K562 (cell line): ENCODE measurements around the gene BEST2. TPM values are rescaled to one million over a fixed set of nuclear protein-coding genes. Genes with fewer than 3 reads are reported as not detected.

Experiments used
- ARID2 ChIP-seq: fragments of 450-650 bp; IDR thresholded peaks from 2 replicates; pipeline ENCODE4 v1.6.1; 2017; ENCODE audit warnings: antibody characterized with exemption, mild to moderate bottlenecking
- CHD1 ChIP-seq: fragments of 200-600 bp; sonication (generic); IDR thresholded peaks from one replicate; pipeline ENCODE4 v1.6.1; 2012; ENCODE audit warnings: mild to moderate bottlenecking, moderate library complexity, low read length, inconsistent platforms
- EGR1 ChIP-seq: fragments of 450-650 bp; conservative IDR thresholded peaks from 2 replicates; pipeline ENCODE4 v1.6.1; 2017; ENCODE audit warnings: mild to moderate bottlenecking
- FOXP1 ChIP-seq: sonication (generic); formaldehyde crosslinking; IDR thresholded peaks from 2 replicates; pipeline ENCODE4 v1.8.0; 2022; ENCODE audit warnings: mild to moderate bottlenecking, missing genetic modification reagents
- HDAC1 ChIP-seq, 2 experiments: fragments of 450-650 bp; IDR thresholded peaks; 2 replicates each; pipeline ENCODE4 v1.6.1; 2016 to 2017; ENCODE audit warnings: inconsistent platforms in 1 of 2, mild to moderate bottlenecking in 1 of 2, moderate library complexity in 1 of 2
- JUND ChIP-seq, 2 experiments: IDR thresholded peaks; 2 replicates in 1 of 2; 3 replicates in 1 of 2; pipeline ENCODE4 v1.6.1; 2011; ENCODE audit warnings: borderline replicate concordance in 2 of 2, low read depth in 2 of 2, low read length in 2 of 2, improper control_type of control experiment in 1 of 2, missing biosample characterization in 1 of 2, missing genetic modification characterization in 1 of 2, missing genetic modification reagents in 1 of 2
- KDM5B ChIP-seq: fragments of 200-600 bp; sonication (generic); IDR thresholded peaks from 2 replicates; pipeline ENCODE4 v1.6.1; 2012; ENCODE audit warnings: low read depth, mild to moderate bottlenecking, moderate library complexity, low read length, control low read depth, inconsistent platforms; ENCODE audit not compliant: insufficient replicate concordance
- KLF16 ChIP-seq: IDR thresholded peaks from 2 replicates; pipeline ENCODE4 v1.6.1; 2016; ENCODE audit warnings: antibody characterized with exemption
- MEF2D ChIP-seq: conservative IDR thresholded peaks from 2 replicates; pipeline ENCODE4 v1.6.1; 2016; ENCODE audit warnings: low read depth, missing genetic modification characterization, missing compliant biosample characterization
- MYNN ChIP-seq, 2 experiments: sonication (generic); formaldehyde crosslinking in 1 of 2; IDR thresholded peaks; 2 replicates each; pipeline versions ENCODE4 v1.5.0 to v1.6.1; 2016 to 2020; ENCODE audit warnings: antibody characterized with exemption in 1 of 2, missing genetic modification reagents in 1 of 2
- POLR3A ChIP-seq: IDR thresholded peaks from 2 replicates; pipeline ENCODE4 v1.6.1; 2011; ENCODE audit warnings: borderline replicate concordance, mild to moderate bottlenecking, moderate library complexity; ENCODE audit not compliant: insufficient read length, insufficient read depth; ENCODE audit errors: extremely low read depth
- PPARD ChIP-seq: fragments of 250-450 bp; sonication (Bioruptor Pico); IDR thresholded peaks from 2 replicates; pipeline ENCODE4 v1.8.0; 2022; ENCODE audit warnings: inconsistent platforms, mild to moderate bottlenecking, moderate library complexity
- SAFB ChIP-seq: fragments of 200-400 bp; formaldehyde crosslinking; IDR thresholded peaks from 2 replicates; pipeline ENCODE4 v1.6.1; 2017; ENCODE audit warnings: low read depth, low read length, borderline replicate concordance
- SIX5 ChIP-seq, 2 experiments: IDR thresholded peaks; 2 replicates each; pipeline ENCODE4 v1.6.1; 2011; ENCODE audit warnings: low read length in 2 of 2, borderline replicate concordance in 1 of 2, low read depth in 1 of 2, mild to moderate bottlenecking in 1 of 2, moderate library complexity in 1 of 2; ENCODE audit not compliant: insufficient read depth in 1 of 2
- SMARCE1 ChIP-seq: fragments of 450-650 bp; IDR thresholded peaks from 2 replicates; pipeline ENCODE4 v1.7.1; 2016; ENCODE audit warnings: mild to moderate bottlenecking
- TAF1 ChIP-seq: IDR thresholded peaks from 2 replicates; pipeline ENCODE4 v1.6.1; 2011; ENCODE audit warnings: mild to moderate bottlenecking, low read length, moderate library complexity; ENCODE audit not compliant: insufficient read depth, control insufficient read depth, severe bottlenecking; ENCODE audit errors: extremely low read depth
- TARDBP ChIP-seq: fragments of 450-650 bp; IDR thresholded peaks from 2 replicates; pipeline ENCODE4 v1.6.1; 2016
- XRCC4 ChIP-seq: IDR thresholded peaks from one replicate; pipeline ENCODE4 v1.6.1; 2011; ENCODE audit not compliant: insufficient read depth, insufficient read length; ENCODE audit errors: extremely low read depth
- ZBTB7A ChIP-seq: IDR thresholded peaks from 2 replicates; pipeline ENCODE4 v1.6.1; 2011; ENCODE audit warnings: low read depth, mild to moderate bottlenecking, low read length, moderate library complexity, borderline replicate concordance; ENCODE audit not compliant: control insufficient read depth
- ZNF282 ChIP-seq: sonication (generic); formaldehyde crosslinking; IDR thresholded peaks from 2 replicates; pipeline ENCODE4 v1.8.1; 2023; ENCODE audit warnings: missing genetic modification reagents
- ZNF408 ChIP-seq: fragments of 250-450 bp; sonication (Bioruptor Pico); IDR thresholded peaks from 2 replicates; pipeline ENCODE4 v1.4.0; 2020; ENCODE audit warnings: low read depth, mild to moderate bottlenecking, moderate library complexity
- polyA plus RNA-seq, 8 experiments: library from polyadenylated mRNA; depleted of rRNA in 4 of 8; stranded (reverse) in 5 of 8; unstranded in 3 of 8; fragments of >200 nt; fragmentation: Nextera tagmentation in 2 of 8; fragmentation: Illumina TruSeq in 1 of 8; extraction: Ambion mirVana in 2 of 8; extraction: Trizol in 1 of 8; gene quantifications; 2 replicates each; pipeline versions ENCODE4 v1.2.1 to v1.2.3, GENCODE V29; 2011 to 2014; ENCODE audit warnings: inconsistent platforms in 1 of 8, missing spikeins in 1 of 8
- total RNA-seq, 7 experiments: library from RNA; depleted of rRNA in 6 of 7; stranded (reverse); fragments of >200 nt in 6 of 7; fragmentation: Illumina TruSeq in 2 of 7; extraction: Trizol in 2 of 7; gene quantifications; 2 replicates each; pipeline versions ENCODE4 v1.2.1 to v1.2.3, GENCODE V29; 2011 to 2021; ENCODE audit warnings: low replicate concordance in 1 of 7
- TF ChIP-seq, protein P1 (sequence below): fragments of 450-650 bp; conservative IDR thresholded peaks from 2 replicates; pipeline ENCODE4 v1.6.1; 2016; ENCODE audit warnings: missing genetic modification characterization, low read depth, mild to moderate bottlenecking, control low read depth, missing compliant biosample characterization

The BEST2 gene
- total and polyA plus RNA-seq, 9 of the 15 experiments (the other 6 are each of a cell fraction or from before 2014, with no cell fraction given): not detected

DNA sequence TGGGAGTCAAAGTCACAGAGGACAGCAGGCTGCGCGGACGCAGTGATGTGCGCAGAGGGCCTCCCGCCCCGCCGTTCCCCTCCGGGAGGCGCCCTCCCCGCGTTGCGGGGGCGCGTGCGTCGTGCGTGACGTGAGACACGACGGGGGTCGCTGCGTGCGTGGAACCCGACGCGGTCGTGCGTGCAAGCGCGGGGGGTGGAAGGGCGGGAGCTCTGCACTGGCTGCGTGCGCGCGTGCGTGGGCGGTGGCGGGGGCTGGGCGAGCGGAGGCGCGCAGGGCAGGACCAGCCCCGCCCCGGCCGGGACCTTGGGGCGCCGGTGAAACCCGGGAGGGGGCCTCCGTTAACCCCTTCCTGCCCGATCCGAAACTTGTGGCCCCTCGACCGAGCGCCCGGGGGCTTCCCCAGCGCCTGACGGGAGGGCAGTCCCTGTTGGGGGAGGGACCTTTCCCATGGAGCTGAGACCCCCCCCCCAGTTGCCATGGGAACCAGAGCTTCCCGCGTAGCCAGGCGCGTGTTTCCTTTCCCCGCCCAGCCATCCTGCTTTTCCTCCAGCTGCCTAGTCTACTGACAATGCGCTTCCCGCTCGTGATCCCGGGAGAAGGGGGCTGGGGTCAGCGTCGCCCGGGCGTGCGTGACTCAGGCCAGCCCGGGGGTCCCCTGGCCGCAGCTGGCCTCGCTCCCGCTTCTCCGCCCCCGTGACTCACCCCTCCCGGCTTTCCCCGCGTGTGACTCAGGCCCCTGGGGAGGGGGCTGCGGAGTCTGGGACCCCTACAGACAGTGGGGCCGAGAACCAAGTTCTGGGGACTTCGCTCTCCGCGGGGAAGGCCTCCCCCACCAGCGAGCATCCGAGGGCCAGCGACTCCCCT lies 31.1 kb downstream of the BEST2 start (continued):
- TF ChIP-seq SIX5 (IDR thresholded peaks at IDR 0.05; ENCODE audit: borderline replicate concordance in 1 of 2, insufficient read depth in 1 of 2, low read depth in 1 of 2, low read length in 2 of 2) (no peak), ZNF282 (CRISPR knock-in tag) (0 out of 2 replicates have a peak, but pooled peaks have one; percentile 41), PPARD (CRISPR knock-in tag) (no peak), CHD1 (no peak), XRCC4 (no peak), JUND (IDR thresholded peaks at IDR 0.05; ENCODE audit: borderline replicate concordance, low read depth, low read length) (peak; percentile 52), JUND (tag; IDR thresholded peaks at IDR 0.05; ENCODE audit: borderline replicate concordance, low read depth, low read length) (no peak; the same call in 2 of the 3 replicates), ARID2 (no peak), TAF1 (peak; percentile 21), KLF16 (no peak), EGR1 (peak; percentile 99), TARDBP (peak; percentile 100), HDAC1 (IDR thresholded peaks at IDR 0.05) (peak in 1 of 2 experiments; percentile 98; a peak in 3 of 4 replicates), MEF2D (tag) (no peak), ZNF408 (CRISPR knock-in tag) (no peak), FOXP1 (peak; percentile 64; the same call in 1 of the 2 replicates), SMARCE1 (peak; percentile 39; the same call in 1 of the 2 replicates), ZBTB7A (peak; percentile 97), KDM5B (peak; percentile 6), SAFB (peak; percentile 100), MYNN (IDR thresholded peaks at IDR 0.05) (peak; percentile 37; the same call in 1 of the 2 replicates), MYNN (CRISPR knock-in tag; IDR thresholded peaks at IDR 0.05) (no peak), POLR3A (no peak)
- TF ChIP-seq, protein P1, sequence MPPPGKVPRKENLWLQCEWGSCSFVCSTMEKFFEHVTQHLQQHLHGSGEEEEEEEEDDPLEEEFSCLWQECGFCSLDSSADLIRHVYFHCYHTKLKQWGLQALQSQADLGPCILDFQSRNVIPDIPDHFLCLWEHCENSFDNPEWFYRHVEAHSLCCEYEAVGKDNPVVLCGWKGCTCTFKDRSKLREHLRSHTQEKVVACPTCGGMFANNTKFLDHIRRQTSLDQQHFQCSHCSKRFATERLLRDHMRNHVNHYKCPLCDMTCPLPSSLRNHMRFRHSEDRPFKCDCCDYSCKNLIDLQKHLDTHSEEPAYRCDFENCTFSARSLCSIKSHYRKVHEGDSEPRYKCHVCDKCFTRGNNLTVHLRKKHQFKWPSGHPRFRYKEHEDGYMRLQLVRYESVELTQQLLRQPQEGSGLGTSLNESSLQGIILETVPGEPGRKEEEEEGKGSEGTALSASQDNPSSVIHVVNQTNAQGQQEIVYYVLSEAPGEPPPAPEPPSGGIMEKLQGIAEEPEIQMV (tag): peak; percentile 82
